Measurements from ENCODE around the gene TIGD4. TPM values are rescaled to one million over a fixed set of nuclear protein-coding genes. Genes with fewer than 3 reads are reported as not detected.

TIGD4 gene
- total and polyA plus RNA-seq, 2 of the 13 experiments (the other 11 are each of a cell fraction or from before 2014, with no cell fraction given), result 0.15 to 0.62 TPM

DNA sequence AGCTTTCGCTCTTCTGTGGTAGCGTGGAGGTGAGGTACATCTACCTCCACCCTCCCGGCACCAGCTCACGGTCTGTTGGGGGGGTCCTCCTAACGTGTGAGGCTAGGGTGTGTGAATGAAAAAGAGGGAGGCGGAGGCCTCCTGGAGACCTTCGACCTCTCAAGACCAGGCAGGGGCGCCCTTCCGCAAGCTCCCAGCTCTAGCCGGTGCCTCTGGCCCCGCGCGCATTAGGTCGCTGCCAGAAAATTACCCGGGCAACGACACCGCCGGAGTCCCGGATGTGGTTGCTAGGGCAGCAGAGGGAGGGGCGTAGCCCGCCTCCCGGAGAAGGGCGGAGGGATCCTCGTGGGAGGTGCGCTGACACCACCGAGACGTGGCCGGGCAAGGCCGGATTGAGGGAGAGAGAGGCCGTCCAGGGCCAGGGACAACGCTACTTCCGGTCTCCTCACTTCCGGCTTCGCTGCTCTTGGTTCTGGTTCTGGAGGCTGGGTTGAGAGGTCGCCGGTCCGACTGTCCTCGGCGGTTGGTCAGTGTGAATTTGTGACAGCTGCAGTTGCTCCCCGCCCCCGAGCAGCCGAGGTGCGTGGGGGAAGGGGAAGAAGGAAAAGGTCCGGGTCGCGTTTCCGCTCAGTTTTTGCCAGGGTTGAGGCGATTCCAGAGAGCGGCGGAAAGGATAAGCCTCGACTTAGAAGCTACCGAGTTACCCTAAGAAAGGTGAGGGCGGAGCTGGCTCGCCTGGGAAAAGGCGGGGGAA is at the start of gene TIGD4, which contains the start of gene ARFIP1 (continued):
- no peak for TF ChIP-seq ZNF749 (CRISPR knock-in tag; IDR thresholded peaks at IDR 0.05; ENCODE audit: borderline replicate concordance)
- TF ChIP-seq KMT2A (CRISPR knock-in tag; IDR thresholded peaks at IDR 0.05), result peak; percentile 94
- no peak for TF ChIP-seq ZFP36L2 (CRISPR knock-in tag; IDR thresholded peaks at IDR 0.05)
- TF ChIP-seq MBD4 (IDR thresholded peaks at IDR 0.05; ENCODE audit: borderline replicate concordance, low read length), result no peak
- peak; percentile 68; the same call in 1 of the 2 replicates for TF ChIP-seq ZNF761 (CRISPR knock-in tag; conservative IDR thresholded peaks at IDR 0.05)
- TF ChIP-seq FOXK2 (IDR thresholded peaks at IDR 0.05), result no peak
- no peak for TF ChIP-seq GZF1 (CRISPR knock-in tag; IDR thresholded peaks at IDR 0.05)
- TF ChIP-seq MXD4 (CRISPR knock-in tag; IDR thresholded peaks at IDR 0.05), result peak; percentile 61; the same call in 1 of the 2 replicates
- TF ChIP-seq, protein P1, sequence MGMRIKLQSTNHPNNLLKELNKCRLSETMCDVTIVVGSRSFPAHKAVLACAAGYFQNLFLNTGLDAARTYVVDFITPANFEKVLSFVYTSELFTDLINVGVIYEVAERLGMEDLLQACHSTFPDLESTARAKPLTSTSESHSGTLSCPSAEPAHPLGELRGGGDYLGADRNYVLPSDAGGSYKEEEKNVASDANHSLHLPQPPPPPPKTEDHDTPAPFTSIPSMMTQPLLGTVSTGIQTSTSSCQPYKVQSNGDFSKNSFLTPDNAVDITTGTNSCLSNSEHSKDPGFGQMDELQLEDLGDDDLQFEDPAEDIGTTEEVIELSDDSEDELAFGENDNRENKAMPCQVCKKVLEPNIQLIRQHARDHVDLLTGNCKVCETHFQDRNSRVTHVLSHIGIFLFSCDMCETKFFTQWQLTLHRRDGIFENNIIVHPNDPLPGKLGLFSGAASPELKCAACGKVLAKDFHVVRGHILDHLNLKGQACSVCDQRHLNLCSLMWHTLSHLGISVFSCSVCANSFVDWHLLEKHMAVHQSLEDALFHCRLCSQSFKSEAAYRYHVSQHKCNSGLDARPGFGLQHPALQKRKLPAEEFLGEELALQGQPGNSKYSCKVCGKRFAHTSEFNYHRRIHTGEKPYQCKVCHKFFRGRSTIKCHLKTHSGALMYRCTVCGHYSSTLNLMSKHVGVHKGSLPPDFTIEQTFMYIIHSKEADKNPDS (CRISPR knock-in tag; IDR thresholded peaks at IDR 0.05), result peak; percentile 43; the same call in 1 of the 2 replicates
- TF ChIP-seq ZNF260 (CRISPR knock-in tag; IDR thresholded peaks at IDR 0.05; ENCODE audit: borderline replicate concordance, low read depth), result no peak
- peak; percentile 72 for TF ChIP-seq SPEN (CRISPR knock-in tag; IDR thresholded peaks at IDR 0.05; ENCODE audit: low read depth)
- no peak for TF ChIP-seq RAD51 (IDR thresholded peaks at IDR 0.05; ENCODE audit: borderline replicate concordance)
- no peak for TF ChIP-seq ZBTB34 (CRISPR knock-in tag; IDR thresholded peaks at IDR 0.05)
- TF ChIP-seq, protein P2, sequence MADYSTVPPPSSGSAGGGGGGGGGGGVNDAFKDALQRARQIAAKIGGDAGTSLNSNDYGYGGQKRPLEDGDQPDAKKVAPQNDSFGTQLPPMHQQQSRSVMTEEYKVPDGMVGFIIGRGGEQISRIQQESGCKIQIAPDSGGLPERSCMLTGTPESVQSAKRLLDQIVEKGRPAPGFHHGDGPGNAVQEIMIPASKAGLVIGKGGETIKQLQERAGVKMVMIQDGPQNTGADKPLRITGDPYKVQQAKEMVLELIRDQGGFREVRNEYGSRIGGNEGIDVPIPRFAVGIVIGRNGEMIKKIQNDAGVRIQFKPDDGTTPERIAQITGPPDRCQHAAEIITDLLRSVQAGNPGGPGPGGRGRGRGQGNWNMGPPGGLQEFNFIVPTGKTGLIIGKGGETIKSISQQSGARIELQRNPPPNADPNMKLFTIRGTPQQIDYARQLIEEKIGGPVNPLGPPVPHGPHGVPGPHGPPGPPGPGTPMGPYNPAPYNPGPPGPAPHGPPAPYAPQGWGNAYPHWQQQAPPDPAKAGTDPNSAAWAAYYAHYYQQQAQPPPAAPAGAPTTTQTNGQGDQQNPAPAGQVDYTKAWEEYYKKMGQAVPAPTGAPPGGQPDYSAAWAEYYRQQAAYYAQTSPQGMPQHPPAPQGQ (CRISPR knock-in tag; IDR thresholded peaks at IDR 0.05; ENCODE audit: borderline replicate concordance), result no peak
- TF ChIP-seq, protein P3, sequence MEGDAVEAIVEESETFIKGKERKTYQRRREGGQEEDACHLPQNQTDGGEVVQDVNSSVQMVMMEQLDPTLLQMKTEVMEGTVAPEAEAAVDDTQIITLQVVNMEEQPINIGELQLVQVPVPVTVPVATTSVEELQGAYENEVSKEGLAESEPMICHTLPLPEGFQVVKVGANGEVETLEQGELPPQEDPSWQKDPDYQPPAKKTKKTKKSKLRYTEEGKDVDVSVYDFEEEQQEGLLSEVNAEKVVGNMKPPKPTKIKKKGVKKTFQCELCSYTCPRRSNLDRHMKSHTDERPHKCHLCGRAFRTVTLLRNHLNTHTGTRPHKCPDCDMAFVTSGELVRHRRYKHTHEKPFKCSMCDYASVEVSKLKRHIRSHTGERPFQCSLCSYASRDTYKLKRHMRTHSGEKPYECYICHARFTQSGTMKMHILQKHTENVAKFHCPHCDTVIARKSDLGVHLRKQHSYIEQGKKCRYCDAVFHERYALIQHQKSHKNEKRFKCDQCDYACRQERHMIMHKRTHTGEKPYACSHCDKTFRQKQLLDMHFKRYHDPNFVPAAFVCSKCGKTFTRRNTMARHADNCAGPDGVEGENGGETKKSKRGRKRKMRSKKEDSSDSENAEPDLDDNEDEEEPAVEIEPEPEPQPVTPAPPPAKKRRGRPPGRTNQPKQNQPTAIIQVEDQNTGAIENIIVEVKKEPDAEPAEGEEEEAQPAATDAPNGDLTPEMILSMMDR (CRISPR knock-in tag; IDR thresholded peaks at IDR 0.05), result peak; percentile 71
- no peak for TF ChIP-seq ZUFSP (CRISPR knock-in tag; IDR thresholded peaks at IDR 0.05; ENCODE audit: borderline replicate concordance)
- TF ChIP-seq, protein P4, sequence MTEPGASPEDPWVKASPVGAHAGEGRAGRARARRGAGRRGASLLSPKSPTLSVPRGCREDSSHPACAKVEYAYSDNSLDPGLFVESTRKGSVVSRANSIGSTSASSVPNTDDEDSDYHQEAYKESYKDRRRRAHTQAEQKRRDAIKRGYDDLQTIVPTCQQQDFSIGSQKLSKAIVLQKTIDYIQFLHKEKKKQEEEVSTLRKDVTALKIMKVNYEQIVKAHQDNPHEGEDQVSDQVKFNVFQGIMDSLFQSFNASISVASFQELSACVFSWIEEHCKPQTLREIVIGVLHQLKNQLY (CRISPR knock-in tag; IDR thresholded peaks at IDR 0.05), result no peak
- TF ChIP-seq MATR3 (CRISPR knock-in tag; IDR thresholded peaks at IDR 0.05), result no peak
